BE2C (cell line): ENCODE results near the gene SH3D19.

Experiments used
- DNase-seq: peaks from one replicate; pipeline ENCODE4 v3.0.0-alpha.2; 2020
- H3K27me3 ChIP-seq: fragments of 250-450 bp; sonication (Bioruptor Pico); 2 replicates; pipeline ENCODE4 v1.5.1; 2020; ENCODE audit warnings: mild to moderate bottlenecking
- H3K36me3 ChIP-seq: fragments of 250-450 bp; sonication (Bioruptor Pico); 2 replicates; pipeline ENCODE4 v1.5.1; 2020; ENCODE audit warnings: mild to moderate bottlenecking
- H3K4me1 ChIP-seq: fragments of 250-450 bp; sonication (Bioruptor Pico); 2 replicates; pipeline ENCODE4 v1.5.1; 2020
- H3K4me3 ChIP-seq: 2 replicates; pipeline ENCODE4 v1.5.1; 2011; ENCODE audit warnings: low read depth, low read length
- H3K9me3 ChIP-seq: fragments of 250-450 bp; sonication (Bioruptor Pico); 2 replicates; pipeline ENCODE4 v1.5.1; 2020
- TF ChIP-seq, protein P1 (sequence below): IDR thresholded peaks from 2 replicates; pipeline ENCODE4 v1.5.1; 2012; ENCODE audit warnings: mild to moderate bottlenecking, low read depth, low read length

SH3D19 gene

DNA sequence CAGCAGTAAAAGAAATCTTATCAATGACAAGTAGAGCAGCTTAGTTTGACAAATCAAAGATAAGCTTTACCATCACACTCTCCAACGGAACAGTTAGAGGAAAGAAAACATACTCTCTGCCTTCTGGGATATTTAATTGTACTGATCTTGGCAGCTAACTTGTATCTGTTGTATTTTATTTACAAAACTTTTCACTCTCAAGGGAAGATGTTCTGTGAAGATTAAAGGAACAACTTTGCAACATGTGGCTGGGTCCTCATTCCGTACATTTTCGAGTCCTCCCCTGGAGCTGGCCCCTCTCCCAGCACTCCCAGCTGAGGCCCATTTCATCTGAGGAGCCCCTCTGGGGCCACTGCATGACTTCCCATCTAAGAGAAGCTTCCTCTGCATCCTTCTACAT lies 151.5 kb downstream of the SH3D19 start:
- H3K4me1 ChIP-seq, result peaks cover 19% of the 10 kb centered on the region
- no peak for DNase-seq
- TF ChIP-seq, protein P1, sequence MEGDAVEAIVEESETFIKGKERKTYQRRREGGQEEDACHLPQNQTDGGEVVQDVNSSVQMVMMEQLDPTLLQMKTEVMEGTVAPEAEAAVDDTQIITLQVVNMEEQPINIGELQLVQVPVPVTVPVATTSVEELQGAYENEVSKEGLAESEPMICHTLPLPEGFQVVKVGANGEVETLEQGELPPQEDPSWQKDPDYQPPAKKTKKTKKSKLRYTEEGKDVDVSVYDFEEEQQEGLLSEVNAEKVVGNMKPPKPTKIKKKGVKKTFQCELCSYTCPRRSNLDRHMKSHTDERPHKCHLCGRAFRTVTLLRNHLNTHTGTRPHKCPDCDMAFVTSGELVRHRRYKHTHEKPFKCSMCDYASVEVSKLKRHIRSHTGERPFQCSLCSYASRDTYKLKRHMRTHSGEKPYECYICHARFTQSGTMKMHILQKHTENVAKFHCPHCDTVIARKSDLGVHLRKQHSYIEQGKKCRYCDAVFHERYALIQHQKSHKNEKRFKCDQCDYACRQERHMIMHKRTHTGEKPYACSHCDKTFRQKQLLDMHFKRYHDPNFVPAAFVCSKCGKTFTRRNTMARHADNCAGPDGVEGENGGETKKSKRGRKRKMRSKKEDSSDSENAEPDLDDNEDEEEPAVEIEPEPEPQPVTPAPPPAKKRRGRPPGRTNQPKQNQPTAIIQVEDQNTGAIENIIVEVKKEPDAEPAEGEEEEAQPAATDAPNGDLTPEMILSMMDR, result no peak
- H3K4me3 ChIP-seq, result no peak overlapping the region
- H3K9me3 ChIP-seq, result no peaks in the 10 kb centered on the region
- H3K36me3 ChIP-seq, result no peaks in the 10 kb centered on the region
- no peaks in the 10 kb centered on the region for H3K27me3 ChIP-seq

DNA sequence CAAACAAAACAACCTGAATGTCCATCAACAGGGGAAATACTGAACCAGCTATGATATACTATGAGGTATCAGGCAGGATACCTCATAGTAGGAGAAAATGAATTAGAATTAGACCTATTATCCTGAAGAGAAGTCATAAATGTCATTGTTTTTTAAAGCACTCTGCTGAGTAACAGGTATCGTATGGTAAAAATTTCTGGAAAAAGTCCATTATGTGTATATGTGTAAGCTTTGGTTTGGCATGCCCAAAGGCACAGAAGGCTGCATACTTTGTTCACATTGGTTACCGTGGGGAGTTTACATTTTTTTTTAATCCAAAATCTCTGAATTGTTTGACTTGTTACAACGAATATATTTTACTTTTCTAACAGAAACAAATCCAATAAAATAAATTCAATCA lies 155.5 kb downstream of the SH3D19 start:
- no peak for DNase-seq

DNA sequence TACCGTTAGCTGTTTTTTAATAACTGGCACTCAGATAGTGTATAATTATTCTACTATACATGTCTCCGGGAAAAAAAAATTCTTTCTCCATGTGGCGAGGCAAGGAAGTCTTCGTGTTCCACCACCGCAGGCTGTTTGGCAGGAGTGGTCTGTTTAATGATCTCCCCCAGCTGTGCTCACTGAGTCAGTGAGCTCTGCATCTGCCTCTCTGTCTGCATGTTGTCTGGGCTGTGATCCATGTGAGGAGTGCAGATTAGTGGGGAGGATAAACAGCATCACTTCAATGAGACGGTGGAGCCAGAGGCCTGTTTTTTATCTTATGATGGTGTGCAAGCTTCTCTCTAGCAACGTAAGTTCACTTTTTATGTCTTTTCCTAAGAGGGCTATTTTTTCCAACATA lies 156.2 kb downstream of the SH3D19 start:
- peaks cover 26% of the 10 kb centered on the region for H3K4me1 ChIP-seq

More for the DNA sequence above, 155.5 kb downstream of the SH3D19 start:
- H3K27me3 ChIP-seq, result no peaks in the 10 kb centered on the region
- peaks cover 27% of the 10 kb centered on the region for H3K4me1 ChIP-seq
- no peak overlapping the region for H3K4me3 ChIP-seq
- no peaks in the 10 kb centered on the region for H3K36me3 ChIP-seq
- TF ChIP-seq, protein P1, result no peak
- no peaks in the 10 kb centered on the region for H3K9me3 ChIP-seq

DNA sequence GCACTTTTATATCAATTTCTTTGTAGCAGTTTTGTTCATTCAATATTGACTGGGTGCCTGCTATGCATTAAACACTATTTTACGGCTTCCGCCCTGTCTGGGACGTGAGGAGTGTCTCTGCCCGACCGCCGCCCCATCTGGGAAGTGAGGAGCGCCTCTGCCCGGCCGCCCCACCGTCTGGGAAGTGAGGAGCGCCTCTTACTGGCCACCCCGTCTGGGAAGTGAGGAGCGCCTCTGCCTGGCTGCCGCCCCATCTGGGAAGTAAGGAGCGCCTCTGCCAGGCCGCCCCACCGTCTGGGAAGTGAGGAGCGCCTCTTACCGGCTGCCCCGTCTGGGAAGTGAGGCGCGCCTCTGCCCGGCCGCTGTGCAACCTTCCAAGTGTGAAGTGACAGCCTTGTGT lies 157.8 kb downstream of the SH3D19 start:
- H3K27me3 ChIP-seq, result no peaks in the 10 kb centered on the region
- TF ChIP-seq, protein P1, result no peak
- H3K4me3 ChIP-seq, result no peak overlapping the region
- H3K36me3 ChIP-seq, result no peaks in the 10 kb centered on the region
- DNase-seq, result no peak
- H3K9me3 ChIP-seq, result no peaks in the 10 kb centered on the region
- H3K4me1 ChIP-seq, result peaks cover 19% of the 10 kb centered on the region

More for the DNA sequence above, 156.2 kb downstream of the SH3D19 start:
- Histone ChIP-seq H3K4me3 (peak overlapping the region; percentile 19; the same call in 1 of the 2 replicates), H3K9me3 (no peaks in the 10 kb centered on the region), H3K36me3 (no peaks in the 10 kb centered on the region), H3K27me3 (no peaks in the 10 kb centered on the region)
- peak; percentile 89 for DNase-seq
- TF ChIP-seq, protein P1, result no peak

DNA sequence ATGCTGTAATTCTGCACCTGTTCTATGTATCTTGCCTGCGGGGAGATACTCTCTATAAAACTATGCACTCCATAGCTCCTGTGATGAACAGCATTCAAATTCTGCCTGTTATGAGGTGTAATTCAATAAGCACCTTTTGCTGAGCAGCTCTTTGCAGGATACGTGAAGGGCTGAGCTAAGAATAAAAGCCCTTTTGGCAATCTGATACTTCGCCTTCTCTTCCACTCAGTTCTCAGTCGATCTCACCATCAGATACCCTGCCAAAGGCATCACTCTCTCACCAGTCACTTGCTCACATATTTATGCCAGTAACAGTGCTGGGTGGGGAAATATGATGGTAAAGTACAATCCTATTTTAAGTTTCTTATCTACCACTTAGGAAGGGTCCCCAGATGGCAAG lies 158.8 kb downstream of the SH3D19 start:
- H3K4me3 ChIP-seq, result no peak overlapping the region
- peaks cover 19% of the 10 kb centered on the region for H3K4me1 ChIP-seq
- TF ChIP-seq, protein P1, result no peak
- no peaks in the 10 kb centered on the region for H3K36me3 ChIP-seq
- peak; percentile 15 for DNase-seq
- H3K27me3 ChIP-seq, result no peaks in the 10 kb centered on the region
- H3K9me3 ChIP-seq, result no peaks in the 10 kb centered on the region

DNA sequence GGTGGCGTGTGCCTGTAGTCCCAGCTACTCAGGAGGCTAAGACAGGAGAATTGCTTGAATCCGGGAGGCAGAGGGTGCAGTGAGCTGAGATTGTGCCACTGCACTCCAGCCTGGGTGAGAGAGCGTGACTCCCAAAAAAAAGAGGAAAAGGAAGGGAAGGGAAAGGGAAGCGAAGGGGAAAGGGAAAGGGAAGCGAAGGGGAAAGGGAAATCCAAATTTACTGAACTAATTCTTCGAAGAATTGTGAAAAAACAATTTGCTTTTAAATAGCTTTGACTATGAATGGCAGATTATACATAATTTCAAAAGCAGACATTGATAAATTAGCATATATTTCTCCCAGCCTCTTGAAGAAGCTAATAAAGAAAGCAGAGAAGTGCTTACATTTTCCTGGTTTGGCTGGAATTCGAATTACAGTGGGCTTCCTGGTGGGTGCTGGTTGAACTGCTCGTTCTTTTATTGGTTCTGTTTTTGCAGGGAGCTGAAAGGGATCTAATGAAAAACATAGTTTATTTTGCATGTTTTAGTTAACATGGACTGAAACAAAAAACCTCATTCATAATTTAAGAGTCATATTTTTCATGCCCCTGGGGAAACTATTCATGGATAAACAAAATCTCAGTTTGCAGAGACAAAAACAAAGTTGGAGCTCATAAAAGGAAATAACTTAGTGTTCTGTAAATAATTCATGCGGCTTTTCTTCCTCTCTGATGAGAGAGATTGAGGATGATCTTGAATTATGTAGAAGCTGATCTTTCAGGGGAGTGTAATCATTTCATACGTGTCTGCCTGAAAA lies 160.0 kb downstream of the SH3D19 start:
- peaks cover 15% of the 10 kb centered on the region for H3K4me1 ChIP-seq
- DNase-seq, result no peak
- TF ChIP-seq, protein P1, result no peak
- no peaks in the 10 kb centered on the region for H3K36me3 ChIP-seq
- H3K27me3 ChIP-seq, result no peaks in the 10 kb centered on the region
- no peak overlapping the region for H3K4me3 ChIP-seq
- no peaks in the 10 kb centered on the region for H3K9me3 ChIP-seq
